HG03196 (cell line): ENCODE results near the gene CCNB3.
"Not testable (repeated sequence)": the region's sequence is repeated elsewhere in the genome, so short reads cannot be mapped to it uniquely, and the experiment has no call there.

Source experiments
- ATAC-seq: cut with Tn5 transposase; IDR thresholded peaks from one replicate; pipeline ENCODE4 v1.9.1; 2021; ENCODE audit not compliant: unreplicated experiment

The CCNB3 gene

GRCh38 chrX:50204364-50204899, at the start of gene CCNB3:
Gene CCNB3 (plus strand): TSS chrX:50204765. CDS start chrX:50285164, 80,399 bp downstream.
- peak; percentile 97 for ATAC-seq

DNA sequence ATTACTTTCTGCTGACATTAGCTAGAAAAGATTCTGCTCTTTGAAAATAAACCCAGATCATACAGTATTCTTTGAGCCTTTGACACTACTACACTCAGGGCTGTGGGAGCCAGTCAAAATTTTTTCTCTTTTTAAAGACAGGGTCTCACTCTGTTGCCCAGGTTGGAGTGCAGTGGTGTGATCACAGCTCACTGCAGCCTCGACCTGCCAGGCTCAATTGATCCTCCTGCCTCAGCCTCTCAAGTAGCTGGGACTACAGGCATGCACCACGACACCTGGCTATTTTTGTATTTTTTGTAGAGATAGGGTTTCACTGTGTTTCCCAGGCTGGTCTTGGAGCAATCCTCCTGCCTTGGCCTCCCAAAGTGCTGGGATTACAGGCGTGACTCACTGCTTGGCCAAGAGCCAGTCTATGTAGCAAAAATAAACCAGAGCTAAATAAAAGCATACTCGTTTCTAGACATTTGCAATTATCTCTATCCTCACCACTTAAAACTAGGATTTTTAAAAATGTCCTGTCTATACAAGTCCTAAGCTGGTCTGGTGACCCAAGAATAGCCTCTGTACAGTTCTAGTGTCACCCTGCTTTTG, 46.9 kb upstream of the CCNB3 start:
- no peak for ATAC-seq

DNA sequence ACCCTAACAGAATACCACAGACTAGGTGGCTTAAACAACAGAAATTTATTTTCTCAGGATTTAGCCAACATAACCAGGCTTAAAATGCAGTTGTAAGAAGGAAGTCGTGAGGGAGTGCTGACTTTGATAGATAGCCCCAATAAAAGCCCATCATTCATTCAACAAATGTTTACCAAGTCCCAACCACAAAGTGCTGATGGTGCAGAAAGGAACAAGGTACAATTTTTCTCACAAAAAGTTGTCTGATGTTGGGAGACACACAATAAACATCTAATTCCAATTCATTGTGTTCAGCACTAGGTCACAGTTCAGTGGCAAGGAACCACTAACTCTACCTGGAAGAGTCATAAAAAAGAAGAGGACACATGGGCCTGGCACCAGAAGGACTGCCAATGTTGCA, 46.0 kb upstream of the CCNB3 start:
- ATAC-seq, result no peak

DNA sequence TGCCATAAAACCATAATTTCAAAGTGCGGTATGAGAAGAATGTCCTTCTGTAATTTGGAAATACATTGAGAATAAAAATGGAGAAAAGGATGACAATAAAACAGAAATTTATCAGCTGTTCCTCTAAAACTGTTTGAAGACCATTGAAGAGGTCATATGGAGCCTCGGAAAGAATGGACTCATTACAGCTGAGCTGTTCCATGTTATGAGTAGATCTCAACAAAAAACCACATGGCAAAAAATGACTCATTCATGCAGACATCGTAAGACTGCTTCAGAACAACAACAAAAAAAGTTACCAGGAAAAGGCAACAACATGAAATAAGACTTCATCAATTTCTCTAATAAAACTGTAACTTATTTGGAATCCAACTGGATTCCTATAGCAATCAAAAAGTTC, 43.4 kb upstream of the CCNB3 start:
- ATAC-seq, result no peak

GRCh38 chrX:50165727-50166126, 38.8 kb upstream of the CCNB3 start:
- ATAC-seq, result no peak

DNA sequence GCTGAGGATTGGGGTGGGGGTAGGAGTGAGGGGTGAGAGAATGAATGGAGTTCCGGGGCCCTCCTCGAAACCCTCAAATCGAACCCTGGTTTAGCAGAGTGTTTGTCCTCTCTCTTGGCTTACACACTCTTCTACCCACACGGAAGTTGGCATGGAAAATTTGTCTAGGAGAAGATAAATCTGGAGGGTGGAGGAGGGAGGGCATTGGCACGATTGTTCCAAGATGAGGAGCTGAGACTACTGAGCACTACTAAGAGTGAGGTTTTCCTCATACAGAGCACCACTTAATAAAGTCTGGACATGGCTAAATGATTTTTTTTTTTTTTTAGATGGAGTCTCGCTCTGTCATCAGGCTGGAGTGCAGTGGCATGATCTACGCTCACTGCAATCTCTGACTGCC, 37.2 kb upstream of the CCNB3 start:
- no peak for ATAC-seq

- no peak for ATAC-seq
Observed at GRCh38 chrX:50168241-50168687, 36.3 kb upstream of the CCNB3 start.

- ATAC-seq, result no peak
Observed at GRCh38 chrX:50169717-50170116, 34.8 kb upstream of the CCNB3 start.

DNA sequence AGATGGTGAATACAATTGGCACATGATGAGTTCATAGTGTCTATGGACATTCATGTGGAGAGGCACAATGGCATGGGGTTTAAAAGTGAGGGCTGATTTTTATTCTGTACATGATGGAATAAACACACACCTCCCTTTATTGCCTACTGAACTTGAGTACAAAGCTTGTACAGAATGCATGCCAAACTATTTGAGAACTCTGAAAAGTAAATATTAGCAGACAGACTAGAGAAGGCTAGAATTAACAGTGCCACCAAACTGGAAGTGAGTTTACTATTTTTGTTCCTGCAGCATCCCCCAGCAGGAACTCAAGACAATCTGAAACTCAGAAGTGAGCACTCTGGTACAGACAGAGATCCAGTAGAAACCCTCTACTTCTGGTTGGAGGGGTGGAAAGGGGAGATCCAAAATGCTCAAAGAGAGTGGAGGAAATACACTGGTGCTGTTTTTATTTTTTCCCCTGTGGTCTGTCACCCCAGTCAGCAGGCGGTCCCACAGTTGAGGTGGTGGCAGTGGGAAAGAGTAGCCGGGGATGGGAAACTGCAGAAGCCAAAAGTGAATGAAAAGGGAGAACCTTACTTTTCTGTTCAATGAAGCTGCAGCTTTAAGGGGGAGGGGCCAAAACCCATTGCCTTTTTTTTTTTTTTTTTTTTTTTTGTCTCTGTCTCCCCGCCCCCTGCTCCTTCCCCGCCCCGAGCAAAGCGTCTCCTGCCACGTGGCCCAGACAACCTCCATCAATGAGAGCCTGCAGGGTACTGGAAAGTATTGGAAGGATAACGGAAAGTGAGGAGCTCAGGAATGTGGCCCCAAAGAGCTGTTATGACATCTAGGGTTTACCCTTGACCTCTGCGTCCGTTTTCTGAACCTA, 24.3 kb upstream of the CCNB3 start:
- no peak for ATAC-seq

DNA sequence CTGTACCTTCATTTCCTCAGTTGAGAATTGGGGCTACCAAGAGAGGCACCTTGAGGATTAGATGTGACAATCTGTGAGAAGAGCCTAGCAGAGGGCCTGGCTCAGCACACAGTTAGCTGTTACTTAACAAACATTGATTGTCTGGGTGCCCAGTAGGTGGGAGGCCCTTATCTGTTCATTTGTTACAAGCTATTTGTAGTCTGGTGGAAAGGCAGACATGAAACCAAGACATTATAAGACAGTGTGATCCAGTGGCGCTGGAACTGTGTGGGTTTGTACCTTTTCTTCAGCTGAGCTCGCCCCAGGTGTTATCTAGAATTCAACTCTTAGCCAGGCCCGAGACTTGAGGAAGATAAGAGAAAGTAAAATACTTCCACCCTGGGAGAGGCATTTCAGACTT, 20.7 kb upstream of the CCNB3 start:
- no peak for ATAC-seq

GRCh38 chrX:50188859-50189600, 15.5 kb upstream of the CCNB3 start:
- ATAC-seq, result no peak

- ATAC-seq, result no peak
Observed at GRCh38 chrX:50198348-50198747, 6.2 kb upstream of the CCNB3 start.

GRCh38 chrX:50200907-50201306, 3.7 kb upstream of the CCNB3 start, which contains the start of gene AKAP4:
Gene AKAP4 (minus strand): TSS chrX:50201007. CDS start chrX:50200889, 118 bp downstream.
- ATAC-seq, result no peak

DNA sequence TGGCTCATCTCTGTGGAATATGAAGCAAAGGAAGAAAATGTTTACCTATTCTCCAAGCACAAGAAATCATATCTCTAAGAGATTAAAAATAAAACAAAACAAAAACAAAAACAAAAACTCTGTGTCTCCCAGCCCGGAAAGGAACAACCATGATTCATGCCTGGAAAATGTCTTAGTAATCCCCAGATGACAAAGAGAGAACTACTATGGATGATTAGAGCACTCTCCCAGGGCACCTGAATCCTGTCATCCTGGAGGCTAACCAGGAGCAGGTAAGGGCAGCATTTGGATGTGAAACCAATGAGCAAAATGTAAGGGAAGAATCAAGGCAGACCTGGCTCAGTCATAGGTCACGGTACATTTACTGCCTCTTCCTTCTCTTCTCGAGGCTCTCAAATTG, 2.0 kb upstream of the CCNB3 start:
- ATAC-seq, result no peak

DNA sequence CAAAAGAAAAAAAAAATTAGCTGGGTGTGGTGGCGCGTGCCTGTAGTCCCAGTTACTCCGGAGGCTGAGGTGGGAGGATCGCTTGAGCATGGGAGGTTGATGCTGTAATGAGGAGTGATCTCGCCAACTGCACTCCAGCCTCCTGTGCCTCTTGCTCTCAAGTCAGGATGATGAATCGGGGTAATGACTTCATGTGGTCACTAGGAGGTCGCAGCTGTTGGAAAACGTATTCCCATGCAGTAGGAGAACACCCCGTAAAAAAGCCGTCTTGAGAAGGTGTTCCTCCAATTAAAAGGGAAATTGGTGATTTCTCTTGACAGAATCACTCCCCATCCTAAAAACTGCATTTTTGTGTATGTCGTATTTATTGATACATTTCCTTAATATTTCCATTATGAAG, 2.2 kb downstream of the CCNB3 start:
- ATAC-seq, result no peak

DNA sequence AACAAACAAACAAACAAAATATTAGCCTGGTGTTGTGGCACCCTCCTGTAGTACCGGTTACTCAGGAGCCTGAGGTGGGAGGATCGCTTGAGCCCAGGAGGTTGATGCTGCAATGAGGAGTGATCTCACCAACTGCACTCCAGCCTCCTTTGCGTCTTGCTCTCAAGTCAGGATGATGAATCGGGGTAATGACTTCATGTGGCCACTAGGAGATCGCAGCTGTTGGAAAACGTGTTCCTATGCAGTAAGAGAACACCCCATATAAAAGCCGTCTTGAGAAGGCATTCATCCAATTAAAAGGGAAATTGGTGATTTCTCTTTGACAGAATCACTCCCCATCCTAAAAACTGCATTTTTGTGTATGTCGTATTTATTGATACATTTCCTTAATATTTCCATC, 6.9 kb downstream of the CCNB3 start:
- no peak for ATAC-seq

- ATAC-seq, result no peak
Observed at GRCh38 chrX:50281253-50281652, 76.7 kb downstream of the CCNB3 start.

DNA sequence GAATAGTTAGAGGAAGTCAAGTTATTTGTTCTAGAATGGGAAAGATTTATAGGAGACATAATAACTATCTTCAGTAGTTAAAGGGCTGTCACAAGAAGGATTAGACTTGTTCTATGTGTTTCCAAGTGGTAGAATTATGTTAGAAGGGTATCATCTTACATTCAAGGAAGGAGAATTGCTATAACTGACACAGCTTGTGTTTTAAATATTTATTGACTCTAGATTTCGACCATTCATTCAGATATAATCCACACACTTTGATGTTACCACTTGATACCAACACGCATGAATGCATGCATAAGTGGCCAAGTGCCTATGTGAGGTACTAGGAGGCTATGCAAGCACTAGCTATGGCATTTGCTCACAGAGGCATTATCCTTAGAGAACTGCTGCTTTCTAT, 122.7 kb downstream of the CCNB3 start:
- no peak for ATAC-seq

DNA sequence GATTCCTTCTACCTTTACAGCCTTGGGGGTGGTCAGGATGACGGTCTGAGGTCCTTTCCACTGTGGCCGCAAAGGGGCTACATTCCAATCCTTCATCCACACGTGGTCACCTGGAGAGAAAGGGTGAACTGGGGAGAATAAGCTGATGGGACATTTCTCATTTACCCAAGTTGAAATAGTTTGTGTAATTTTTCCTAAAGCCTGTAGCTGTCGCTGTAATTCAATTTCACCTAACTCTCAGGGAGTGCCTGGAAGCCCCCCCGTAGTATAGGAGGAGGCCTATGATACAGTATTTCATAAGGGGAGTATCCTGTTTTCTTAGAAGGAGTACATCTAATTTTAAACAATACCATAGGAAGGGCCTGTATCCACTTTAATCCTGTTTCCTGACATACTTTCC, 128.1 kb downstream of the CCNB3 start:
- ATAC-seq, result not testable (repeated sequence)

GRCh38 chrX:50333308-50333707, 128.7 kb downstream of the CCNB3 start:
- no peak for ATAC-seq

DNA sequence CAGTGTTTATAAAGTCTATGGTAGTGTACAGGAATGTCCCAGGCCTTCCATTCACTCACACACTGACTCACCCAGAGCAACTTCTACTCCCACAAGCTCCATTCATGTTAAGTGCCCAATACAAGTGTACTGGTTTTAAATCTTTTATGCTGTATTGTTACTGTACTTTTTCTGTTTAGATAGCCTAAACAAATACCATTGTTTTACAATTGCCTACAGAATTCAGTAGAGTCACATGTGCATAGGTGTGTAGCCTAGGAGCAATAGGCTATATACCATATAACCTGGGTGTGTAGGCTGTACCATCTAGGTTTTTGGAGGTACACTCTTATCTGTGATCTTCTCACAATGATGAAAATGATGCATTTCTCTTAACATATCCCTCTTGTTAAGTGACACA, 139.4 kb downstream of the CCNB3 start:
- ATAC-seq, result no peak
